ENCODE measurements around the gene ANK2.

GRCh38 chr4:113272523-113272922 is 223.1 kb downstream of the ANK2 start:
- TF ChIP-seq POLR2AphosphoS5 (IDR thresholded peaks at IDR 0.05): no peak
- TF ChIP-seq POLR2A (IDR thresholded peaks at IDR 0.05): no peak
